ENCODE results near the gene CAP2.

Gene CAP2

DNA sequence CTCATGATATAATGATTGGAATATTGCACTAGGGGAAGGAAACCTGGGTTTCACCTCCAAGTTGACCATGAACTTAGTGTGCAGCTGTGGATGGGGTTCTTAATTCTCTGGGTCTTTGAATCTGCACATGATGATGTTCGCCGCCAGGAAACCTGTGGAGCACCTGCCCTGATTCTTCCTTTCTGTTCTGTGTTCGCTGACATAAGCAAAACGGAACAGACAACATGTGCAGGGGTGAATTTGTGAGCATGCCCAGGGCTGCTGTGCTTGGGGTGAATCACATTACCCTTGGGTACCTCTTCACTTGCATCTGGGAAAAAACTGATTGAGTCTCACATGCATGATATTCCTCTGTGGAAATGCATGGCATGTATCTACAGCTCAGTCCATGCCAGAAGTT lies 48.8 kb downstream of the CAP2 start:
- no peak overlapping the region for H3K4ac ChIP-seq (ENCODE audit: low read length)
- H3K23ac ChIP-seq (ENCODE audit: low read depth, low read length, poor library complexity): no peak overlapping the region
- peaks cover 0 to 1% of the 10 kb centered on the region in 2 donors for H3K36me3 ChIP-seq (replicated peaks in 1 of 2; ENCODE audit: control insufficient read depth in 2 of 2, insufficient read depth in 2 of 2, low read length in 2 of 2)
- no peak overlapping the region for H3K9ac ChIP-seq (ENCODE audit: low read depth, low read length, poor library complexity)
- no CpG with 5 or more reads among the region's 4 CpGs for WGBS, 2 donors (ENCODE audit: extremely low coverage in 2 of 2, insufficient read length in 2 of 2, insufficient replicate concordance in 1 of 2)
- no peak overlapping the region for H3K14ac ChIP-seq (ENCODE audit: low read length)
- peaks cover 3% of the 10 kb centered on the region for H3K79me1 ChIP-seq (ENCODE audit: low read depth, low read length)
- no peak overlapping the region for H3K18ac ChIP-seq (ENCODE audit: low read length)
- H3K4me3 ChIP-seq (ENCODE audit: low read length in 2 of 2): no peak overlapping the region
- no peak overlapping the region for H2AFZ ChIP-seq (ENCODE audit: low read length)
- no peak overlapping the region for H2BK5ac ChIP-seq (ENCODE audit: low read length)
- H2BK120ac ChIP-seq (ENCODE audit: low read depth, low read length): no peak overlapping the region
- no peak overlapping the region for H3K4me2 ChIP-seq (ENCODE audit: insufficient read depth, low read length, poor library complexity, severe bottlenecking)
- no peak overlapping the region for H4K91ac ChIP-seq (ENCODE audit: low read depth, low read length, poor library complexity)
- H3K4me1 ChIP-seq (ENCODE audit: control insufficient read depth in 2 of 2, insufficient read depth in 1 of 2, low read depth in 1 of 2, low read length in 2 of 2): peaks cover 0 to 1% of the 10 kb centered on the region in 2 donors
- DNase-seq (ENCODE audit: low spot score): no peak
- no peak overlapping the region for H2BK12ac ChIP-seq (ENCODE audit: low read length)
- no peak overlapping the region for H2BK15ac ChIP-seq (ENCODE audit: low read length)
- no peak overlapping the region for H3K27ac ChIP-seq (replicated peaks; ENCODE audit: low read length)
- H3K9me3 ChIP-seq (replicated peaks in 1 of 2; ENCODE audit: control insufficient read depth in 2 of 2, insufficient read depth in 1 of 2, low read depth in 1 of 2, low read length in 2 of 2): peaks cover 0 to under 1% of the 10 kb centered on the region in 2 donors
- H3K27me3 ChIP-seq (ENCODE audit: control insufficient read depth in 3 of 3, insufficient read depth in 3 of 3, low read depth in 1 of 3, low read length in 3 of 3): no peaks in the 10 kb centered on the region
- no peak overlapping the region for H4K8ac ChIP-seq (ENCODE audit: low read depth, low read length)
- H2AK5ac ChIP-seq (ENCODE audit: low read depth, low read length): no peak overlapping the region

- Histone ChIP-seq H4K91ac (ENCODE audit: low read depth, low read length, poor library complexity) (no peak overlapping the region), H3K4me2 (ENCODE audit: insufficient read depth, low read length, poor library complexity, severe bottlenecking) (no peak overlapping the region), H3K14ac (ENCODE audit: low read length) (no peak overlapping the region), H3K4ac (ENCODE audit: low read length) (no peak overlapping the region), H2BK12ac (ENCODE audit: low read length) (no peak overlapping the region), H3K27ac (replicated peaks; ENCODE audit: low read length) (no peak overlapping the region), H2AFZ (ENCODE audit: low read length) (no peak overlapping the region), H3K4me3 (ENCODE audit: low read length in 2 of 2) (no peak overlapping the region), H3K18ac (ENCODE audit: low read length) (no peak overlapping the region), H3K79me1 (ENCODE audit: low read depth, low read length) (no peaks in the 10 kb centered on the region), H2BK5ac (ENCODE audit: low read length) (no peak overlapping the region), H3K23ac (ENCODE audit: low read depth, low read length, poor library complexity) (no peak overlapping the region), H3K9me3 (replicated peaks in 1 of 2; ENCODE audit: control insufficient read depth in 2 of 2, insufficient read depth in 1 of 2, low read depth in 1 of 2, low read length in 2 of 2) (no peaks in the 10 kb centered on the region), H3K9ac (ENCODE audit: low read depth, low read length, poor library complexity) (no peak overlapping the region), H3K36me3 (replicated peaks in 1 of 2; ENCODE audit: control insufficient read depth in 2 of 2, insufficient read depth in 2 of 2, low read length in 2 of 2) (no peaks in the 10 kb centered on the region), H4K8ac (ENCODE audit: low read depth, low read length) (no peak overlapping the region), H2BK15ac (ENCODE audit: low read length) (no peak overlapping the region), H2BK120ac (ENCODE audit: low read depth, low read length) (no peak overlapping the region), H3K27me3 (ENCODE audit: control insufficient read depth in 3 of 3, insufficient read depth in 3 of 3, low read depth in 1 of 3, low read length in 3 of 3) (no peaks in the 10 kb centered on the region), H3K4me1 (ENCODE audit: control insufficient read depth in 2 of 2, insufficient read depth in 1 of 2, low read depth in 1 of 2, low read length in 2 of 2) (peaks cover 0 to 1% of the 10 kb centered on the region in 2 donors), H2AK5ac (ENCODE audit: low read depth, low read length) (no peak overlapping the region)
- no CpG with 5 or more reads among the region's 2 CpGs for WGBS, 2 donors (ENCODE audit: extremely low coverage in 2 of 2, insufficient read length in 2 of 2, insufficient replicate concordance in 1 of 2)
- DNase-seq (ENCODE audit: low spot score): no peak
Measured at GRCh38 chr6:17446713-17447112, 53.3 kb downstream of the CAP2 start.

DNA sequence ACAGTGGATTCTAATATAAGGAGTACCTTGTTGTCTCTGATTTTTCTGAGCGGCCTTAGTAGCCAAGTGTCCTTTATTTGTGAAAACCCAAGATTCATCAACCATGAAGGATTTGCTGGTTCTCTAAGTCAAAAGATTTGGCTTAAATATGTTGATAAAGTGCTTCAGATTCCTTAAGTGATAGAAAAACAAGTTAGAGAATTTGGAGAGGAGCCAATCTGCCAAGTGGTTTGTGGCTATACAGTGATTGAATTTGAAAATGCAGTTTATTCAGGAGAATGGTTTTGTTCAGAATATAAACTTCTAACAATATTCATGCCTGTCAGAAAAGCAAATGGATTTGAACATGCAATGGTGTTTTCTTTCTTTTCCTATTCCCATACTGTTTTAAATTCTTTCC lies 54.8 kb downstream of the CAP2 start:
- Histone ChIP-seq H3K9me3 (replicated peaks in 1 of 2; ENCODE audit: control insufficient read depth in 2 of 2, insufficient read depth in 1 of 2, low read depth in 1 of 2, low read length in 2 of 2) (no peaks in the 10 kb centered on the region), H2BK12ac (ENCODE audit: low read length) (no peak overlapping the region), H2AK5ac (ENCODE audit: low read depth, low read length) (no peak overlapping the region), H2BK5ac (ENCODE audit: low read length) (no peak overlapping the region), H3K36me3 (replicated peaks in 1 of 2; ENCODE audit: control insufficient read depth in 2 of 2, insufficient read depth in 2 of 2, low read length in 2 of 2) (no peaks in the 10 kb centered on the region), H4K8ac (ENCODE audit: low read depth, low read length) (no peak overlapping the region), H3K9ac (ENCODE audit: low read depth, low read length, poor library complexity) (no peak overlapping the region), H2BK120ac (ENCODE audit: low read depth, low read length) (no peak overlapping the region), H3K4me3 (ENCODE audit: low read length in 2 of 2) (no peak overlapping the region), H3K4me2 (ENCODE audit: insufficient read depth, low read length, poor library complexity, severe bottlenecking) (no peak overlapping the region), H3K18ac (ENCODE audit: low read length) (no peak overlapping the region), H4K91ac (ENCODE audit: low read depth, low read length, poor library complexity) (no peak overlapping the region), H3K23ac (ENCODE audit: low read depth, low read length, poor library complexity) (no peak overlapping the region), H3K4ac (ENCODE audit: low read length) (no peak overlapping the region), H3K4me1 (ENCODE audit: control insufficient read depth in 2 of 2, insufficient read depth in 1 of 2, low read depth in 1 of 2, low read length in 2 of 2) (peaks cover 0 to 1% of the 10 kb centered on the region in 2 donors), H3K14ac (ENCODE audit: low read length) (no peak overlapping the region), H3K27ac (replicated peaks; ENCODE audit: low read length) (no peak overlapping the region), H2AFZ (ENCODE audit: low read length) (no peak overlapping the region), H3K79me1 (ENCODE audit: low read depth, low read length) (no peaks in the 10 kb centered on the region), H3K27me3 (ENCODE audit: control insufficient read depth in 3 of 3, insufficient read depth in 3 of 3, low read depth in 1 of 3, low read length in 3 of 3) (no peaks in the 10 kb centered on the region), H2BK15ac (ENCODE audit: low read length) (no peak overlapping the region)
- DNase-seq (ENCODE audit: low spot score): no peak
- no CpG with 5 or more reads among the region's 1 CpG for WGBS, 2 donors (ENCODE audit: extremely low coverage in 2 of 2, insufficient read length in 2 of 2, insufficient replicate concordance in 1 of 2)

GRCh38 chr6:17450397-17450796 lies 57.0 kb downstream of the CAP2 start:
- Histone ChIP-seq H2BK15ac (ENCODE audit: low read length) (no peak overlapping the region), H3K79me1 (ENCODE audit: low read depth, low read length) (no peaks in the 10 kb centered on the region), H3K36me3 (replicated peaks in 1 of 2; ENCODE audit: control insufficient read depth in 2 of 2, insufficient read depth in 2 of 2, low read length in 2 of 2) (no peaks in the 10 kb centered on the region), H2AK5ac (ENCODE audit: low read depth, low read length) (no peak overlapping the region), H3K14ac (ENCODE audit: low read length) (no peak overlapping the region), H3K23ac (ENCODE audit: low read depth, low read length, poor library complexity) (no peak overlapping the region), H2BK120ac (ENCODE audit: low read depth, low read length) (no peak overlapping the region), H2AFZ (ENCODE audit: low read length) (no peak overlapping the region), H3K9me3 (replicated peaks in 1 of 2; ENCODE audit: control insufficient read depth in 2 of 2, insufficient read depth in 1 of 2, low read depth in 1 of 2, low read length in 2 of 2) (no peaks in the 10 kb centered on the region), H3K4me2 (ENCODE audit: insufficient read depth, low read length, poor library complexity, severe bottlenecking) (no peak overlapping the region), H3K27me3 (ENCODE audit: control insufficient read depth in 3 of 3, insufficient read depth in 3 of 3, low read depth in 1 of 3, low read length in 3 of 3) (no peaks in the 10 kb centered on the region), H2BK5ac (ENCODE audit: low read length) (no peak overlapping the region), H3K27ac (replicated peaks; ENCODE audit: low read length) (no peak overlapping the region), H4K91ac (ENCODE audit: low read depth, low read length, poor library complexity) (no peak overlapping the region), H3K4me1 (ENCODE audit: control insufficient read depth in 2 of 2, insufficient read depth in 1 of 2, low read depth in 1 of 2, low read length in 2 of 2) (peaks cover 0 to 4% of the 10 kb centered on the region in 2 donors), H4K8ac (ENCODE audit: low read depth, low read length) (no peak overlapping the region), H3K9ac (ENCODE audit: low read depth, low read length, poor library complexity) (no peak overlapping the region), H2BK12ac (ENCODE audit: low read length) (no peak overlapping the region), H3K18ac (ENCODE audit: low read length) (no peak overlapping the region), H3K4me3 (ENCODE audit: low read length in 2 of 2) (no peak overlapping the region), H3K4ac (ENCODE audit: low read length) (no peak overlapping the region)
- WGBS, 2 donors (ENCODE audit: extremely low coverage in 2 of 2, insufficient read length in 2 of 2, insufficient replicate concordance in 1 of 2): no CpG with 5 or more reads among the region's 1 CpG
- DNase-seq (ENCODE audit: low spot score): no peak
